Testis (tissue), 3 donors: Measurements from ENCODE around the gene SMOC1. TPM values are rescaled to one million over a fixed set of nuclear protein-coding genes. Genes with fewer than 3 reads are reported as not detected.

Experiments
- DNase-seq: peaks from one replicate; pipeline ENCODE4 v3.0.0-alpha.2; 2019
- H3K27ac ChIP-seq, 2 donors: fragments of 200-600 bp; sonication (generic); one replicate each; pipeline ENCODE4 v1.5.1; 2019
- H3K27me3 ChIP-seq: fragments of 200-600 bp; sonication (generic); one replicate; pipeline ENCODE4 v1.5.1; 2019
- H3K36me3 ChIP-seq: fragments of 200-600 bp; sonication (generic); one replicate; pipeline ENCODE4 v1.5.1; 2017; ENCODE audit warnings: low read depth; ENCODE audit errors: missing control alignments
- H3K4me1 ChIP-seq: fragments of 200-600 bp; sonication (generic); one replicate; pipeline ENCODE4 v1.5.1; 2019
- H3K4me3 ChIP-seq, 2 donors: fragments of 200-600 bp; sonication (generic); one replicate each; pipeline ENCODE4 v1.5.1; 2017 to 2019
- H3K9me3 ChIP-seq: fragments of 200-600 bp; sonication (generic); one replicate; pipeline ENCODE4 v1.5.1; 2017
- CTCF ChIP-seq, 3 experiments: fragments of 450-650 bp in 2 of 3; fragments of 200-600 bp in 1 of 3; sonication (generic) in 1 of 3; IDR thresholded peaks; one replicate each; pipeline ENCODE4 v1.5.1; 2016 to 2019; ENCODE audit warnings: antibody characterized with exemption in 3 of 3, mild to moderate bottlenecking in 2 of 3, moderate library complexity in 1 of 3
- POLR2A ChIP-seq: fragments of 450-650 bp; IDR thresholded peaks from one replicate; pipeline ENCODE4 v1.6.1; 2017; ENCODE audit warnings: antibody characterized with exemption, mild to moderate bottlenecking, moderate library complexity
- WGBS, 2 donors: methylation state at CpG; one replicate each; pipeline ENCODE4 v1.1.5; 2018; 5-methylcytosine and 5-hydroxymethylcytosine counted together
- intact Hi-C: fragments of 100-400 bp; cut with DNase I; formaldehyde crosslinking; loops from one replicate; pipeline ENCODE4 v1.15.1; 2023; ENCODE audit warnings: low total_unique reads
- polyA plus RNA-seq: library from polyadenylated mRNA; stranded (reverse); fragments of 350-450 nt; fragmentation: Illumina TruSeq; extraction: RNeasy Lipid Tissue Mini Kit (QIAGEN cat#74804); gene quantifications from one replicate; pipeline ENCODE4 v1.2.3, GENCODE V29; 2014; ENCODE audit warnings: low read depth, low replicate concordance; ENCODE audit not compliant: insufficient read depth
- total RNA-seq, 2 donors: library from RNA; depleted of rRNA; stranded (reverse); fragments of >200 nt; gene quantifications; one replicate each; pipeline ENCODE4 v1.2.3, GENCODE V29; 2016

The SMOC1 gene
- total and polyA plus RNA-seq, 3 donors from 2014 or later: 88.2 to 248 (median 143) TPM

DNA sequence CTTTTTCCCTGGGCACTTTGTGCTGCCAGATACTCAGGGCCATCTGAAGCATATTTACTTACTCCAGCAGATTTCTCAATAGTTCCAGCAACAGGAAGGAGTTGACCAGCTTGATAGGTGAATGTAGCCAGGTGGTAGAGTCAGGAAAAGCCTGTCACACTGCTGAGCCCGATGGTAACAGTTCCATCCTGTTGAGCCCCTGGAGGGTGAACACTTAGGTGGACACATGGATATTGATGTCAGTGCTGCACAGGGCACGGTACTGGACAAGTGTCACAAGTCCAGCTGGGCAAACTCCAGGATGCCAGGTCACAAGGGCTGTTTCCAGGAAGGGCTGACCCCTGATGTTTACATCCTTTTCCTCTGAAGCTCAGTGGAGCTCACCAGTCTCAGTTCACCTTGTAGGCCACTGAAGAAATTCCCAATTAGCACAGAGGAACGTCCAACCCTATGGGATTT is 2.3 kb upstream of the SMOC1 start:
- H3K4me3 ChIP-seq: no peak overlapping the region
- H3K4me1 ChIP-seq: peaks cover 8% of the 10 kb centered on the region
- H3K36me3 ChIP-seq: no peaks in the 10 kb centered on the region
- H3K9me3 ChIP-seq: no peaks in the 10 kb centered on the region
- intact Hi-C loops: no loop called here
- no peak for DNase-seq
- no peak for TF ChIP-seq POLR2A
- TF ChIP-seq CTCF (IDR thresholded peaks at IDR 0.05): no peak
- 54 to 68% methylated on average over 3 of the region's 3 CpGs for WGBS, 2 donors
- no peaks in the 10 kb centered on the region for H3K27me3 ChIP-seq
- H3K27ac ChIP-seq: no peak overlapping the region

- H3K36me3 ChIP-seq: no peaks in the 10 kb centered on the region
- TF ChIP-seq POLR2A: no peak
- TF ChIP-seq CTCF (IDR thresholded peaks at IDR 0.05): peak; percentile 56 to 77 (median 61)
- H3K27ac ChIP-seq: no peak overlapping the region
- H3K4me1 ChIP-seq: peaks cover 8% of the 10 kb centered on the region
- H3K27me3 ChIP-seq: no peaks in the 10 kb centered on the region
- DNase-seq: peak; percentile 39
- 17 to 22% methylated on average over 2 of the region's 2 CpGs for WGBS, 2 donors
- intact Hi-C loops: no loop called here
- H3K9me3 ChIP-seq: no peaks in the 10 kb centered on the region
- no peak overlapping the region for H3K4me3 ChIP-seq
These were observed 1.7 kb upstream of the SMOC1 start for GRCh38 chr14:69877492-69877891.

GRCh38 chr14:69878251-69878650 is 965 bp upstream of the SMOC1 start:
- Histone ChIP-seq H3K27me3 (no peaks in the 10 kb centered on the region), H3K9me3 (no peaks in the 10 kb centered on the region), H3K4me1 (peaks cover 8% of the 10 kb centered on the region), H3K27ac (no peak overlapping the region), H3K36me3 (no peaks in the 10 kb centered on the region), H3K4me3 (peak overlapping the region in 1 of 2 donors; percentile 84)
- intact Hi-C loops: no loop called here
- 68 to 82% methylated on average over 5 to 9 of the region's 9 CpGs for whole genome bisulfite sequencing, 2 donors
- TF ChIP-seq POLR2A (no peak), CTCF (IDR thresholded peaks at IDR 0.05) (no peak)
- DNase-seq: no peak

GRCh38 chr14:69880044-69880487 is 850 bp downstream of the SMOC1 start:
- 2 to 3% methylated on average over 21 of the region's 21 CpGs for WGBS, 2 donors
- intact Hi-C loops: no loop called here
- Histone ChIP-seq H3K27me3 (no peaks in the 10 kb centered on the region), H3K4me3 (peak overlapping the region; percentile 78 to 84), H3K27ac (peak overlapping the region; percentile 42 to 45), H3K9me3 (no peaks in the 10 kb centered on the region), H3K36me3 (no peaks in the 10 kb centered on the region), H3K4me1 (peaks cover 8% of the 10 kb centered on the region)
- TF ChIP-seq CTCF (IDR thresholded peaks at IDR 0.05): no peak
- no peak for TF ChIP-seq POLR2A
- DNase-seq: no peak

DNA sequence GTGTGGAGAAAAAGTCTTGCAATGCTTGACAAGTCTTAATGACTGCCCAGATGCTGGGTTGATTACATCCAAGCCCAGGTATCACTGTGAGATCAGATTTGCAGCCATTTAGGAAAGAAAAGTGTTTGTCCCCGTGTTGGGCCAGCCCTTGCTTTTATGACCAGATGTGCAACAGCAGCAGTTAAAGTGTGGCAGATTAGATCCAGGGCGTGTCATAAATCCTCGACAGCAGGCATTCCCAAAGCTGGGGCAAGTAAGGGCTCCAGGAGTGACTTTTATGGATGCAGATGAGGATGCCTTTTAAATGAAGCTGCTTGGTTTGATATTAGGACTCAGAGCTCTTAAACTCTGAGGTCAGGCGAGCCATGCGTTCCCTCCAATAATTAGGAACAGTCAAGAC is 1.7 kb downstream of the SMOC1 start:
- intact Hi-C loops: no loop called here
- H3K27me3 ChIP-seq: no peaks in the 10 kb centered on the region
- H3K27ac ChIP-seq: no peak overlapping the region
- no peaks in the 10 kb centered on the region for H3K9me3 ChIP-seq
- peak overlapping the region in 1 of 2 donors; percentile 84 for H3K4me3 ChIP-seq
- no peak for DNase-seq
- H3K36me3 ChIP-seq: no peaks in the 10 kb centered on the region
- WGBS, 2 donors: 39 to 55% methylated on average over 5 of the region's 5 CpGs
- peaks cover 8% of the 10 kb centered on the region for H3K4me1 ChIP-seq
- no peak for TF ChIP-seq CTCF (IDR thresholded peaks at IDR 0.05)
- TF ChIP-seq POLR2A: no peak
